ENCODE results near the gene ADGRG1.

Gene ADGRG1

GRCh38 chr16:57645691-57646387 is 17.4 kb downstream of the ADGRG1 start:
- Histone ChIP-seq H3K4me1 (no peaks in the 10 kb centered on the region), H3K9me3 (no peaks in the 10 kb centered on the region), H3K4me3 (ENCODE audit: low read depth, low read length) (no peak overlapping the region), H3K27me3 (no peaks in the 10 kb centered on the region), H3K36me3 (no peaks in the 10 kb centered on the region)
- peak; percentile 32 for DNase-seq
- no peak for TF ChIP-seq CTCF (IDR thresholded peaks at IDR 0.05; ENCODE audit: low read depth, low read length)

- no peak overlapping the region for H3K4me3 ChIP-seq (ENCODE audit: low read depth, low read length)
These were observed 18.1 kb downstream of the ADGRG1 start for GRCh38 chr16:57646388-57647039.

GRCh38 chr16:57647136-57647875 is 18.9 kb downstream of the ADGRG1 start:
- TF ChIP-seq CTCF (IDR thresholded peaks at IDR 0.05; ENCODE audit: low read depth, low read length): no peak
- Histone ChIP-seq H3K27me3 (no peaks in the 10 kb centered on the region), H3K9me3 (no peaks in the 10 kb centered on the region), H3K36me3 (no peaks in the 10 kb centered on the region), H3K4me1 (no peaks in the 10 kb centered on the region), H3K4me3 (ENCODE audit: low read depth, low read length) (no peak overlapping the region)
- DNase-seq: no peak

More at GRCh38 chr16:57646388-57647039, 18.1 kb downstream of the ADGRG1 start:
- H3K4me1 ChIP-seq: no peaks in the 10 kb centered on the region
- H3K9me3 ChIP-seq: no peaks in the 10 kb centered on the region
- no peak for TF ChIP-seq CTCF (IDR thresholded peaks at IDR 0.05; ENCODE audit: low read depth, low read length)
- H3K36me3 ChIP-seq: no peaks in the 10 kb centered on the region
- H3K27me3 ChIP-seq: no peaks in the 10 kb centered on the region
- peak; percentile 36 for DNase-seq

- no peaks in the 10 kb centered on the region for H3K27me3 ChIP-seq
- TF ChIP-seq CTCF (IDR thresholded peaks at IDR 0.05; ENCODE audit: low read depth, low read length): no peak
- H3K36me3 ChIP-seq: no peaks in the 10 kb centered on the region
- H3K4me3 ChIP-seq (ENCODE audit: low read depth, low read length): no peak overlapping the region
- H3K4me1 ChIP-seq: no peaks in the 10 kb centered on the region
- no peak for DNase-seq
- H3K9me3 ChIP-seq: no peaks in the 10 kb centered on the region
These were observed 19.7 kb downstream of the ADGRG1 start for GRCh38 chr16:57648125-57648524.

GRCh38 chr16:57648581-57649442 is 20.4 kb downstream of the ADGRG1 start:
- H3K4me3 ChIP-seq (ENCODE audit: low read depth, low read length): no peak overlapping the region
- TF ChIP-seq CTCF (IDR thresholded peaks at IDR 0.05; ENCODE audit: low read depth, low read length): peak; percentile 100
- no peaks in the 10 kb centered on the region for H3K4me1 ChIP-seq
- no peaks in the 10 kb centered on the region for H3K27me3 ChIP-seq
- H3K36me3 ChIP-seq: no peaks in the 10 kb centered on the region
- DNase-seq: peak; percentile 78
- H3K9me3 ChIP-seq: no peaks in the 10 kb centered on the region
